H1 (cell line): ENCODE measurements around the gene RBM26.

Experiments used
- BACH1 ChIP-seq: IDR thresholded peaks from 2 replicates; pipeline ENCODE4 v1.6.1; 2012; ENCODE audit warnings: low read length, improper control_type of control experiment
- EP300 ChIP-seq, 2 experiments: IDR thresholded peaks; 1 replicate in 1 of 2; 2 replicates in 1 of 2; pipeline ENCODE4 v1.6.1; 2011 to 2012; ENCODE audit warnings: low read depth in 2 of 2, low read length in 2 of 2, mild to moderate bottlenecking in 2 of 2, borderline replicate concordance in 1 of 2, inconsistent platforms in 1 of 2, moderate library complexity in 1 of 2
- EZH2 ChIP-seq: fragments of 200-600 bp; sonication (generic); IDR thresholded peaks from 2 replicates; pipeline ENCODE4 v1.7.1; 2012; ENCODE audit warnings: low read depth, mild to moderate bottlenecking, moderate library complexity, low read length, inconsistent platforms; ENCODE audit not compliant: severe bottlenecking
- JUND ChIP-seq: IDR thresholded peaks from 2 replicates; pipeline ENCODE4 v1.6.1; 2011; ENCODE audit warnings: mild to moderate bottlenecking, improper control_type of control experiment, low read length
- POLR2A ChIP-seq, 2 experiments: IDR thresholded peaks; 1 replicate in 1 of 2; 2 replicates in 1 of 2; pipeline ENCODE4 v1.6.1; 2011; ENCODE audit warnings: low read depth in 2 of 2, low read length in 2 of 2, mild to moderate bottlenecking in 2 of 2; ENCODE audit errors: control extremely low read depth in 1 of 2
- SIN3A ChIP-seq, 2 experiments: IDR thresholded peaks in 1 of 2; conservative IDR thresholded peaks in 1 of 2; 2 replicates each; pipeline ENCODE4 v1.6.1; 2011 to 2012; ENCODE audit warnings: low read length in 2 of 2, improper control_type of control experiment in 1 of 2, low read depth in 1 of 2, mild to moderate bottlenecking in 1 of 2
- SP1 ChIP-seq: IDR thresholded peaks from 2 replicates; pipeline ENCODE4 v1.6.1; 2011; ENCODE audit warnings: low read depth, low read length
- TCF12 ChIP-seq: IDR thresholded peaks from 2 replicates; pipeline ENCODE4 v1.6.1; 2011; ENCODE audit warnings: low read depth, mild to moderate bottlenecking, low read length
- TF ChIP-seq, protein P1 (sequence below): IDR thresholded peaks from 2 replicates; pipeline ENCODE4 v1.6.1; 2012; ENCODE audit warnings: low read length, inconsistent platforms
- TF ChIP-seq, protein P2 (sequence below), 3 experiments: IDR thresholded peaks; 1 replicate in 2 of 3; 2 replicates in 1 of 3; pipeline versions ENCODE4 v1.5.1 to v1.6.1; 2011; ENCODE audit warnings: low read length in 3 of 3, mild to moderate bottlenecking in 3 of 3, inconsistent platforms in 2 of 3, low read depth in 1 of 3, moderate library complexity in 1 of 3; ENCODE audit not compliant: insufficient read depth in 1 of 3; ENCODE audit errors: control extremely low read depth in 1 of 3

DNA sequence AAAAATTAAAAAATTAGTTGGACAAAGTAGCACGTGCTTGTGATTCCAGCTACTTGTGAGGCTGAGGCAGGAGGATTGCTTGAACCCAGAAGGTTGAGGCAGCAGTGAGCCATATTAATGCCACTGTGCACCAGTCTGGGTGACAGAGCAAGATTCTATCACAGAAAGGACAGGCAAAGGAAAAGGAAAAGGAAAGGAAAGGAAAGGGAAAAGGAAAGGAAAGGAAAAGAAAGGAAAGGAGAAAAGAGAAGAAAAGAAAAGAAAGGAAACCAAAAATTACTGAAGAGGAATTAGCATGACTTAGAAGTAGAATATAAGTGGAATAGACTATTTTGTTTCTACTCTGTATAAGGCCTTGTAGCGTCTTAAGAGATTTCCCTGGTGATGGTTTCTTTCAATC is 122.3 kb downstream of the RBM26 start:
- TF ChIP-seq, protein P1, sequence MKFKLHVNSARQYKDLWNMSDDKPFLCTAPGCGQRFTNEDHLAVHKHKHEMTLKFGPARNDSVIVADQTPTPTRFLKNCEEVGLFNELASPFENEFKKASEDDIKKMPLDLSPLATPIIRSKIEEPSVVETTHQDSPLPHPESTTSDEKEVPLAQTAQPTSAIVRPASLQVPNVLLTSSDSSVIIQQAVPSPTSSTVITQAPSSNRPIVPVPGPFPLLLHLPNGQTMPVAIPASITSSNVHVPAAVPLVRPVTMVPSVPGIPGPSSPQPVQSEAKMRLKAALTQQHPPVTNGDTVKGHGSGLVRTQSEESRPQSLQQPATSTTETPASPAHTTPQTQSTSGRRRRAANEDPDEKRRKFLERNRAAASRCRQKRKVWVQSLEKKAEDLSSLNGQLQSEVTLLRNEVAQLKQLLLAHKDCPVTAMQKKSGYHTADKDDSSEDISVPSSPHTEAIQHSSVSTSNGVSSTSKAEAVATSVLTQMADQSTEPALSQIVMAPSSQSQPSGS: no peak
- no peak for TF ChIP-seq JUND
- no peak for TF ChIP-seq SIN3A (conservative IDR thresholded peaks at IDR 0.05 in 1 of 2, IDR thresholded peaks at IDR 0.05 in 1 of 2; ENCODE audit: low read depth in 1 of 2, low read length in 2 of 2)
- TF ChIP-seq BACH1: no peak
- no peak for TF ChIP-seq SP1
- no peak for TF ChIP-seq EZH2
- no peak for TF ChIP-seq EP300 (IDR thresholded peaks at IDR 0.05; ENCODE audit: borderline replicate concordance in 1 of 2, low read depth in 2 of 2, low read length in 2 of 2)
- TF ChIP-seq TCF12: no peak
- no peak for TF ChIP-seq POLR2A (IDR thresholded peaks at IDR 0.05; ENCODE audit: control extremely low read depth in 1 of 2, low read depth in 2 of 2, low read length in 2 of 2)
- TF ChIP-seq, protein P2, sequence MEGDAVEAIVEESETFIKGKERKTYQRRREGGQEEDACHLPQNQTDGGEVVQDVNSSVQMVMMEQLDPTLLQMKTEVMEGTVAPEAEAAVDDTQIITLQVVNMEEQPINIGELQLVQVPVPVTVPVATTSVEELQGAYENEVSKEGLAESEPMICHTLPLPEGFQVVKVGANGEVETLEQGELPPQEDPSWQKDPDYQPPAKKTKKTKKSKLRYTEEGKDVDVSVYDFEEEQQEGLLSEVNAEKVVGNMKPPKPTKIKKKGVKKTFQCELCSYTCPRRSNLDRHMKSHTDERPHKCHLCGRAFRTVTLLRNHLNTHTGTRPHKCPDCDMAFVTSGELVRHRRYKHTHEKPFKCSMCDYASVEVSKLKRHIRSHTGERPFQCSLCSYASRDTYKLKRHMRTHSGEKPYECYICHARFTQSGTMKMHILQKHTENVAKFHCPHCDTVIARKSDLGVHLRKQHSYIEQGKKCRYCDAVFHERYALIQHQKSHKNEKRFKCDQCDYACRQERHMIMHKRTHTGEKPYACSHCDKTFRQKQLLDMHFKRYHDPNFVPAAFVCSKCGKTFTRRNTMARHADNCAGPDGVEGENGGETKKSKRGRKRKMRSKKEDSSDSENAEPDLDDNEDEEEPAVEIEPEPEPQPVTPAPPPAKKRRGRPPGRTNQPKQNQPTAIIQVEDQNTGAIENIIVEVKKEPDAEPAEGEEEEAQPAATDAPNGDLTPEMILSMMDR (IDR thresholded peaks at IDR 0.05; ENCODE audit: control extremely low read depth in 1 of 3, insufficient read depth in 1 of 3, low read depth in 1 of 3, low read length in 3 of 3): no peak
